GM18499 (cell line): ENCODE data around the gene IFT88.
A peak's percentile ranks its signal among the peaks of the same experiment; 100 is the strongest.

Experiments
- ATAC-seq: cut with Tn5 transposase; IDR thresholded peaks from one replicate; pipeline ENCODE4 v1.9.1; 2021; ENCODE audit warnings: moderate number of reproducible peaks; ENCODE audit not compliant: insufficient read depth, unreplicated experiment

IFT88 gene

GRCh38 chr13:20566898-20567874 is at the start of gene IFT88:
IFT88 (plus strand) TSS chr13:20567157; CDS start chr13:20574386, 7,229 bp downstream.
- peak; percentile 72 for ATAC-seq

GRCh38 chr13:20518660-20519100 is 48.3 kb upstream of the IFT88 start:
- ATAC-seq: no peak

- ATAC-seq: no peak
These were observed 47.1 kb upstream of the IFT88 start for GRCh38 chr13:20519875-20520274.

- no peak for ATAC-seq
These were observed 45.4 kb upstream of the IFT88 start for GRCh38 chr13:20521364-20522115.

GRCh38 chr13:20525144-20525600 is 41.8 kb upstream of the IFT88 start:
- ATAC-seq: peak; percentile 16

GRCh38 chr13:20525601-20526544 is 41.1 kb upstream of the IFT88 start, which contains the start of gene CRYL1:
CRYL1 (minus strand) TSS chr13:20525857; CDS start chr13:20525794, 63 bp downstream.
- peak; percentile 34 for ATAC-seq

GRCh38 chr13:20526664-20527063 is 40.3 kb upstream of the IFT88 start:
- ATAC-seq: no peak

GRCh38 chr13:20528452-20528851 is 38.5 kb upstream of the IFT88 start:
- ATAC-seq: no peak

- no peak for ATAC-seq
These were observed 32.8 kb upstream of the IFT88 start for GRCh38 chr13:20534038-20534608.

- ATAC-seq: no peak
These were observed 30.0 kb upstream of the IFT88 start for GRCh38 chr13:20536992-20537391.

GRCh38 chr13:20544201-20544923 is 22.6 kb upstream of the IFT88 start:
- ATAC-seq: no peak

- no peak for ATAC-seq
These were observed 20.4 kb upstream of the IFT88 start for GRCh38 chr13:20546556-20546955.

GRCh38 chr13:20547479-20547908 is 19.5 kb upstream of the IFT88 start:
- ATAC-seq: no peak

- ATAC-seq: no peak
These were observed 16.2 kb upstream of the IFT88 start for GRCh38 chr13:20550799-20551198.

- no peak for ATAC-seq
These were observed 13.6 kb upstream of the IFT88 start for GRCh38 chr13:20553311-20553710.

- ATAC-seq: no peak
These were observed 8.0 kb upstream of the IFT88 start for GRCh38 chr13:20558982-20559381.

- ATAC-seq: no peak
These were observed 7.1 kb upstream of the IFT88 start for GRCh38 chr13:20559659-20560356.

- no peak for ATAC-seq
These were observed 5.2 kb upstream of the IFT88 start for GRCh38 chr13:20561741-20562140.
